AG08395 (cell line): Measurements from ENCODE around the gene BRD9.
"Not testable (repeated sequence)": the region's sequence is repeated elsewhere in the genome, so short reads cannot be mapped to it uniquely, and the experiment has no call there.

Experiments used
- DNase-seq: peaks from one replicate; pipeline ENCODE4 v3.0.0; 2012; ENCODE audit warnings: mixed read lengths, low spot score

Gene BRD9

GRCh38 chr5:892394-893136, at the start of gene BRD9, which contains the start of gene TRIP13:
Gene BRD9 (minus strand): TSS chr5:892801. CDS start chr5:892657, 144 bp downstream.
Gene TRIP13 (plus strand): TSS chr5:892884. CDS start chr5:892999, 115 bp downstream.
- DNase-seq: peak; percentile 98

DNA sequence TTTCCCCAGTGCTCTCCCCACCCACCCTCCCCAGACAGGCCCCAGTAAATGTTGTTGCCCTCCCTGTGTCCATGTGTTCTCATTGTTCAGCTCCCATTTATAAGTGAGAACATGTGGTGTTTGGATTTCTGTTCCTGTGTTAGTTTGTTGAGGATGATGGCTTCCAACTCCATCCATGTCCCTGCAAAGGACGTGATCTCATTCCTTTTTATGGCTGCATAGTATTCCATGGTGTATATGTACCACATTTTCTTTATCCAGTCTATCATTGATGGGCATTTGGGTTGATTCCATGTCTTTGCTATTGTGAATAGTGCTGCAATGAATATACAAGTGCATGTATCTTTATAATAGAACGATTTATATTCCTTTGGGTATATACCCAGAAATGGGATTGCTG, 48.1 kb upstream of the BRD9 start:
- not testable (repeated sequence) for DNase-seq

GRCh38 chr5:939368-939767, 46.8 kb upstream of the BRD9 start:
- DNase-seq: no peak

DNA sequence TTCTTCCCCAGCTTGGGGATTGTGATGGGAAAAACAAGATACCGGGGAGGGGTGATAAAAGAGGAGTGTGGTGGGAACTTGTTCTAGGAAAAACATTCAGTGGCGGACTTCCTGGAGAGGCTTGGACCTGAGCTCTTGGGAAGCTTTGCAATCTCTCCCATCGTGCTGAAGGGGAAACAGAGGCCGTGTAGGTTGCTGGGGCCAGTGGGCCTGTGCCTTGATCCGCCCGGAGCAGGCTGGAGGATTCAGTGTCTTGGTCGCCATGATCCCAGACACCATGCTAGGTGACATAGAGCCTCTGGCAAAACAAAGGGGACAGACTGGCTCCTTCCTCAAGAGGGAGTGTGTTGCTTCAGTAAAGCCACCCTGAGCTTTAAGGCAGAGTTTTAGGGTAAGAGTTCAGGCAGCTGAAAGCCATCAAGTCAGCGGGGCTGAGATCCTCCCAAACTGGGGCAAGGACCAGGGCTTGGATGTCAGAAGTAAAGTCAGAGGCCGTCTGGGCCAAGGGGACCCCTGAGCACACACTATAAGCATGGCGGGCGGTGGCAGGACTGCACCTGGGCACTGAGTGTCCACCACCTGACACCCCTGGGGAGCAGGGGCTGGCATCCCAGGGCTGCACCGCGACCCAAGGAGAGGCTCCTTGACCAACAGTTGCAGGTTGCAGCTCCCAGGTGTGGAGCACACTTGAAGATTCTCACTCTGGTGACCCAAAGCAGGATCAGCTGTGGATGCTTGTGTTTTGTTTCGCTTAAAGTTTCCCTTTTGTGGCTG, 44.7 kb upstream of the BRD9 start:
- DNase-seq: no peak

- no peak for DNase-seq
Observed at GRCh38 chr5:936149-937144, 43.8 kb upstream of the BRD9 start.

DNA sequence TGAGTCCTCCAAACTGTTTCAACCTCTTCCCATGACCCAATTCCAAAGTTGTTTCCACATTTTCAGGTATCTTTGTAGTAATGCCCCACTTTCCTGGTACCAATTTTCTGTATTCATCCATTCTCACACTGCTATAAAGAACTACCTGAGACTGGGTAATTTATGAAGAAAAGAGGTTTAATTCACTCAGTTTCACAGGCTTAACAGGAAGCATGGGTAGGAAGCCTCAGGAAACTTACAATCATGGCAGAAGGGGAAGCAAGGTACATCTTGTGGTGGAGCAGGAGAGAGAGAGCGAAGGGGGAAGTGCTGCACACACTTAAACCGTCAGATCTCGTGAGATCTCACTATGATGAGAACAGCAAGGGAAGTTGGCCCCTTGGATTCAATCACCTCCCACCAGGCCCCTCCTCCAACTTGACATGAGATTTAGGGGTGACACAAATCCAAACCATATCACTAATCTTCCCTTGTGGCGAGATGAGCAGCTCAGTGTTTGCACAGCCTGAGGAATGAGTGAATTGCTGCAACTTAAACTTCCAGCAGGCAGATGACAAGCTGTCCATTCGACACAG, 43.0 kb upstream of the BRD9 start:
- no peak for DNase-seq

- DNase-seq: not testable (repeated sequence)
Observed at GRCh38 chr5:934381-934967, 41.9 kb upstream of the BRD9 start.

- DNase-seq: not testable (repeated sequence)
Observed at GRCh38 chr5:933951-934350, 41.4 kb upstream of the BRD9 start.

GRCh38 chr5:933251-933861, 40.8 kb upstream of the BRD9 start:
- no peak for DNase-seq

DNA sequence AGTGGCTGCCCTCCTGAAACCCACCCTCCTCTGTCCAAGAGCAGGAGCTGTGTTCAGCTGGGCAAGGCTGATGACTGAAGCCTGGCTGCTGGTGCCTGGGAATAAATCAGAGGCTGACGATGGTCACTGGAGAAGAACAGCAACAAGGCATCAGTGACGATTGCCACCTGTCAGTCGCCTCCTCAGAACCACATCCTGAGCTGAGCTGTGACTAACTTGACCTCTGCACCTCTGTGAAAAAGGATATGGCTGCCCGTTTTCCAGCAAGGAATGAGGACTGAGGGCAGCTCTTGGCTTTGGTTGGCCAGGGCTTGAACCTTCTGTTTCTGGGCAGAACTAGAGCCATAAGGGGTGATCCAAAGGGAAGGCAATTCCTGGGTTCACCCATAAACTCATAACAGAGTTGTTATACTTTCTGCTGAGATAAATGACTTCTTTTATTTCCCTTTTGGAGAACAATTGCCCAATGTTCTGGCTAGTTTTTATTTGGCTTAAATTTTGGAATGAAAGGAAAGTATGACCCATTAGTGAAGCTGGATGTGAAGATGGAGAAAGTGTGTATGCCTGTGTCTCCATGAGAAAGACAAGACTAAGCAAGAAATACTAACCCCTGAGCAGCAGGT, 40.1 kb upstream of the BRD9 start:
- DNase-seq: no peak

- no peak for DNase-seq
Observed at GRCh38 chr5:932151-932627, 39.6 kb upstream of the BRD9 start.

- no peak for DNase-seq
Observed at GRCh38 chr5:931570-932145, 39.1 kb upstream of the BRD9 start.

DNA sequence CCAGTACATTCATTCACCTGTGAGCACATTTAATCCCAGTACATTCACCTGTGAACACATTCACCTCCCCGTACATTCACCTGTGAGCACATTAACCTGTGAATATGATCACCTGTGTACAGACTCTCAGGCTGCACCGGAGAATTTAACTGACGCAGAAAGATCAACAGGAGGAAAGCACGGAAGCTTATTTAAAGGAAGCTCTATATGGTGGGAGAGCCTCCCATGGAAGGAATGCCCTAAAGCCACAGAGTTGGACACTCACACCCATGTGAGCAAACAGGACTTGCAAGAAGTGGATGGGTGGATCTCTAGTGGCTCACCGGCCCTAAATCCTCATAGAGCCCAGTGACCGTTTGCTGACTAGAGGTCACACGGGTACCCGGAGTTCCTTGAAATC, 38.3 kb upstream of the BRD9 start:
- DNase-seq: no peak

- DNase-seq: no peak
Observed at GRCh38 chr5:929596-929995, 37.0 kb upstream of the BRD9 start.

- not testable (repeated sequence) for DNase-seq
Observed at GRCh38 chr5:929182-929581, 36.6 kb upstream of the BRD9 start.

DNA sequence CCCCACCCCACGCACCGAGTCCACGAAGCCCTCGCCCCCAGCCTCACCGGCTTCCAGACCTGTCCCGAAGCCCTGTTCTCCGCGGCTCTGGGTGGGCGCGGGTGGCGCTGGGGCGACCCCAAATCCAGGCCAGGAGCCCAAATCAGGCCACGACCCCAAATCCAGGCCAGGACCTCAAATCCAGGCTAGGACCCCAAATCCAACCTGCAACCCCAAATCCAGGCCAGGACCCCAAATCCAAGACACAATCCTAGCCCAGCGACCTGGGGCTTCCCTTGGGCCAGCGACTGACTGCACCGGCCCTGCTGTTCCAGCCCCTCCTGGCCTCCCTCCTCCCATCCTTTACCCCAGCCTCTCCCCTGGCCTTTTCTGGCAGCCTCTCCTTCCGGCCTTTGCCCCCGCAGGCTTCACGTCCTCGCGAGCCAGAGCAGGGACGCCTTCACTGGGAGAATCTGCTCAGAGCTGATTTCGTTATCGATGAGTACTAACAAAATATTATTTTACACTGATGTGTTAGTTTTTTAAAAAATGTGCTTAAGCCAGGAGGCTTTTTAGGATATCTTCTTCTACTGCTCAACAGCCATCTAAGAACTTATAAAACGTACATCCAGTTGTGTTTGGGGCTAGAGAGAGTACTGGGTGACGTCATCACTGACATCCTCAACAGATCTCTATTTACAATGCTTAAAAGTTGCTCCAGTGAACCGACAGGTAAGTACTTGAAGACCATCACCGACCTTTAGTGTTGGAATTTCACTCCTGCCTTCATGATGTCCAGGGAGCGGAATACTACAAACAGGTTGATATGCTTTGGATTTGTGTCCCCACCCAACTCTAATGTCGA, 34.8 kb upstream of the BRD9 start:
- no peak for DNase-seq

DNA sequence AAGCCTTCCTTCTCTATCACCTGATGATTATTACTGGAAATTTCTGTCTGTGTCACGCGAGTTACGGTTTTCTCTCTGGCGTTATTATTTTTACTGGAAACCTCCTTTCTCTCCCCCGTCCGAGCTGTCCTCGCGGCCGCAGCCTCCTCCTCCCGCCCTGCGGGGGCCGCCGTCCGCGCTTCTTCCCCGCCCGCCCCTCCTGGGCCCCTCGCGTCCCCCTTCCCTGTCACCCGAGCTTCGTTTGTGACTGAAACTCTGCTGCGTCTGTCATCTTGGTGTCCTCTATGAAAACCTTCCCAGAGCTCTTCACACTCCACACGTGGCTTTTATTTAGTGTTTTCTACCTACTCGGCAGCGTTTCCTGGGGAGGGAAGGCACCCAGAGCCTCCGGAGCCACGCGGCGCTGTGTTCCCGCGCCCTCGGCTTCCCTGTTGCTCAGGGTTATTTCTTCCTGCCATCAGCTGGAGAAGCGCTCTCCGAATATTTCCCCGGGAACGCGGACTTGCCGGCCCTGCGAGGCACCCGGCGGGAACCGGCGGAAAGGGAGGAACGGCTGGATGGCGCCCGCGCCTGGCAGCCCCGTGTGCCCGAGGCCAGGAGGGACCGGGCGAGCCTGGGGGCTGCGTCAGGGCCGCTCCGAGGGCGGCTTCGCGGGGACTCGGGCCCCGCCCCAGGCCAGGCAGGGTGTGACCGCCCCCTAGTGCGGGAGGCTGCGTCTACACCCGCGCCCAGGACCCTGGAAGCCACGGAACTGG, 34.0 kb upstream of the BRD9 start:
- peak; percentile 64 for DNase-seq

- DNase-seq: peak; percentile 90
Observed at GRCh38 chr5:923281-923873, 30.8 kb upstream of the BRD9 start.
